Parathyroid adenoma (tissue), 2 donors: ENCODE measurements around the gene SAMD4A.
"Not testable (repeated sequence)": the region's sequence is repeated elsewhere in the genome, so short reads cannot be mapped to it uniquely, and the experiment has no call there.

Experiments used
- H2AFZ ChIP-seq: fragments of 300-600 bp; sonication (generic); one replicate; pipeline ENCODE4 v1.7.0; 2017; ENCODE audit warnings: antibody characterized with exemption, mild to moderate bottlenecking
- H3K27ac ChIP-seq: fragments of 300-600 bp; sonication (generic); one replicate; pipeline ENCODE4 v1.7.0; 2017
- H3K27me3 ChIP-seq: fragments of 300-600 bp; sonication (generic); one replicate; pipeline ENCODE4 v1.7.0; 2017; ENCODE audit warnings: low read length; ENCODE audit not compliant: control insufficient read depth, insufficient read depth
- H3K36me3 ChIP-seq: fragments of 300-600 bp; sonication (generic); one replicate; pipeline ENCODE4 v1.7.0; 2017; ENCODE audit warnings: low read length; ENCODE audit not compliant: control insufficient read depth, insufficient read depth
- H3K4me1 ChIP-seq: fragments of 300-600 bp; sonication (generic); one replicate; pipeline ENCODE4 v1.7.0; 2017; ENCODE audit warnings: control low read depth
- H3K4me2 ChIP-seq: fragments of 300-600 bp; sonication (generic); one replicate; pipeline ENCODE4 v1.7.0; 2017; ENCODE audit warnings: low read length
- H3K4me3 ChIP-seq: fragments of 300-600 bp; sonication (generic); one replicate; pipeline ENCODE4 v1.7.0; 2017; ENCODE audit warnings: low read depth, low read length
- H3K79me2 ChIP-seq: fragments of 300-600 bp; sonication (generic); one replicate; pipeline ENCODE4 v1.7.0; 2017; ENCODE audit warnings: control low read depth
- H3K9ac ChIP-seq: fragments of 300-600 bp; sonication (generic); one replicate; pipeline ENCODE4 v1.7.0; 2017; ENCODE audit warnings: mild to moderate bottlenecking
- H3K9me3 ChIP-seq: fragments of 300-600 bp; sonication (generic); one replicate; pipeline ENCODE4 v1.7.0; 2017; ENCODE audit warnings: low read length; ENCODE audit not compliant: control insufficient read depth
- TF ChIP-seq, protein P1 (sequence below): fragments of 300-600 bp; sonication (generic); IDR thresholded peaks from one replicate; pipeline ENCODE4 v1.7.0; 2017; ENCODE audit warnings: antibody characterized with exemption, mild to moderate bottlenecking
- donor health status: primary hyperparathyroidism.

SAMD4A gene

DNA sequence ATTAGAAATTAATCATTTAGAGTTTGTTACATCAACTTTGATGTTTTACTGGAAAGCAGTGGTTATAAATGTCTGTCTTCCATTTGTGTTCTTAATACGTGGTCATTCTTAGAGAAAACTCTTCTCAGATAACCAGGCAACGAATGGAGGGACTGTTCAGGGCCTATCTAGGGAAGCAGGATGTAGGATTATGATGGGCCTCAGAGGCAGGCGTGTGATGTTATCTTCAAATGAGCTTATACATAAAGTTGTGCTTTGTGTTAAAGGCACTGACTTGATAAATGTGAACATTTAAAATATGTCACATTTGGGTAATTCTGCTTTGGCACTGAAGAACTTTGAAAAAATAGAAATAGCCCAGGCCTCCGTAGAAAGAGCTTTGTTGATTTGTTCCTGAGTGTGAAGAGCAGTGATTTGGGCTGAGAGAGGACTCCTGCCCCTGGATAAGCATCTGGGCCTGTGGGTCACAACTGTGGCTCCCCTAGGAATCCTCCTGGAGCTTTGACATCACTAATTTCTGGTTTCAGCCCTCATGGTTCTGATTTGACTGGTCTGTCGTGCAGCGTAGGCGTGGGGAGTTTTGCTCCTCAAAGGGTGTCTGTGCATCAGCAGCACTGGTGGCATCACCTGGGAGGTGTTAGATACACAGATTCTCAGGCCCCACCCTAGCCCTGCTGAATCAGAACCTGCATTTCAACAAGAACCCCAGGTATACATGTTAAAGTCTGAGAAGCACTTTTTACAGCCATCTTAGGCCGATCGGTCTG lies 55.4 kb downstream of the SAMD4A start:
- Histone ChIP-seq H3K4me2 (no peak overlapping the region), H3K27ac (no peak overlapping the region), H3K9ac (no peak overlapping the region), H3K36me3 (no peaks in the 10 kb centered on the region), H3K4me3 (no peak overlapping the region), H3K9me3 (no peaks in the 10 kb centered on the region), H3K4me1 (no peaks in the 10 kb centered on the region), H3K27me3 (no peaks in the 10 kb centered on the region), H2AFZ (no peak overlapping the region), H3K79me2 (no peaks in the 10 kb centered on the region)
- TF ChIP-seq, protein P1, sequence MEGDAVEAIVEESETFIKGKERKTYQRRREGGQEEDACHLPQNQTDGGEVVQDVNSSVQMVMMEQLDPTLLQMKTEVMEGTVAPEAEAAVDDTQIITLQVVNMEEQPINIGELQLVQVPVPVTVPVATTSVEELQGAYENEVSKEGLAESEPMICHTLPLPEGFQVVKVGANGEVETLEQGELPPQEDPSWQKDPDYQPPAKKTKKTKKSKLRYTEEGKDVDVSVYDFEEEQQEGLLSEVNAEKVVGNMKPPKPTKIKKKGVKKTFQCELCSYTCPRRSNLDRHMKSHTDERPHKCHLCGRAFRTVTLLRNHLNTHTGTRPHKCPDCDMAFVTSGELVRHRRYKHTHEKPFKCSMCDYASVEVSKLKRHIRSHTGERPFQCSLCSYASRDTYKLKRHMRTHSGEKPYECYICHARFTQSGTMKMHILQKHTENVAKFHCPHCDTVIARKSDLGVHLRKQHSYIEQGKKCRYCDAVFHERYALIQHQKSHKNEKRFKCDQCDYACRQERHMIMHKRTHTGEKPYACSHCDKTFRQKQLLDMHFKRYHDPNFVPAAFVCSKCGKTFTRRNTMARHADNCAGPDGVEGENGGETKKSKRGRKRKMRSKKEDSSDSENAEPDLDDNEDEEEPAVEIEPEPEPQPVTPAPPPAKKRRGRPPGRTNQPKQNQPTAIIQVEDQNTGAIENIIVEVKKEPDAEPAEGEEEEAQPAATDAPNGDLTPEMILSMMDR: no peak

DNA sequence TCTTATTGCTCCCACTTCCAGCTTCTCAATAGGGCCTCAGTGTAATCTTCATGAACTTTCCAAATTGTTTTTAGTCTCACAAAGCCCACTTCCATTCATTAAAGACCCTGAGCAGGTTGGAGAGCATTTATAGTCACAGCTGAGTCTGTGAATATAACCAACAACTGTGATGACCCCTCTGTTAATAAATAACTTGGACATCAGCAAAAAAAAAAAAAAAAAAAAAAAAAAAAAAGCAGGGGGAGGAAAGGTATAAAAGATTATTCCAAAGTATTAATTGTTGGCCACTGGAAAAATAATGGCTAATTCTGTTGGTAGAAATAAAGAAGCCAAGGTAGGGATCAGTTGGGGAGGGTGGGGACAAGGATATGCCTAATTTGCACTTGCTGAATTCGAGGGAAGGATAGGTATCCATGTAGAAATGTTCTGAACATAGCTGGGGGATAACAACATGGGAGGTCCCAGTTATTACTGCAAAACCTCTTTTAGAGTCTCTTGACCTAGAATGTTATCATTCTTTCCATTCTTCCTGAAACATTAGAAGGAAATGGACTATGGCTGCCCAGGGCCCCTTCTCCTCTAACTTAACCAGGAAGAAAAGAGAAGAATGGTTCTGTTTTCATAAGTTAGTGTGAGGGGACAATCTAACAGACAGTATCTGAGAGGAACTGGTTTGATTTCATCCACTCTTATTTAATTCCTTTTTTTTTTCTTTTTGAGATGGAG lies 56.5 kb downstream of the SAMD4A start:
- TF ChIP-seq, protein P1: no peak
- Histone ChIP-seq H3K36me3 (no peaks in the 10 kb centered on the region), H3K27me3 (no peaks in the 10 kb centered on the region), H3K9ac (no peak overlapping the region), H3K4me2 (no peak overlapping the region), H3K9me3 (no peaks in the 10 kb centered on the region), H3K79me2 (peaks cover under 1% of the 10 kb centered on the region), H3K27ac (no peak overlapping the region), H3K4me1 (no peaks in the 10 kb centered on the region), H2AFZ (no peak overlapping the region), H3K4me3 (no peak overlapping the region)

DNA sequence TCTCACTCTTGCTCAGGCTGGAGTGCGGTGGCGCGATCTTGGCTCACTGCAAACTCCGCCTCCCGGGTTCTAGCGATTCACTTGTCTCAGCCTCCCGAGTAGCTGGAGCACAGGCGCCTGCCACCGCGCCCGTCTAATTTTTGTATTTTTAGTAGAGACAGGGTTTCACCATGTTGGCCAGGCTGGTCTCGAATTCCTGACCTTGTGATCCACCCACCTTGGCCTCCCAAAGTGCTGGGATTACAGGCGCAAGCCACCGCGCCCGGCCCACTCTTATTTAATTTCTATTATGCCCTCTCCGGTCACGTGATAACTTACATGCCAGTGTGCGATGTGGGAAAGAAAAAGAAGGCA lies 57.1 kb downstream of the SAMD4A start:
- not testable (repeated sequence) for H3K4me2 ChIP-seq, H3K27me3 ChIP-seq, H3K27ac ChIP-seq, H2AFZ ChIP-seq, H3K4me1 ChIP-seq, H3K9ac ChIP-seq, H3K36me3 ChIP-seq, H3K79me2 ChIP-seq, H3K9me3 ChIP-seq, H3K4me3 ChIP-seq

DNA sequence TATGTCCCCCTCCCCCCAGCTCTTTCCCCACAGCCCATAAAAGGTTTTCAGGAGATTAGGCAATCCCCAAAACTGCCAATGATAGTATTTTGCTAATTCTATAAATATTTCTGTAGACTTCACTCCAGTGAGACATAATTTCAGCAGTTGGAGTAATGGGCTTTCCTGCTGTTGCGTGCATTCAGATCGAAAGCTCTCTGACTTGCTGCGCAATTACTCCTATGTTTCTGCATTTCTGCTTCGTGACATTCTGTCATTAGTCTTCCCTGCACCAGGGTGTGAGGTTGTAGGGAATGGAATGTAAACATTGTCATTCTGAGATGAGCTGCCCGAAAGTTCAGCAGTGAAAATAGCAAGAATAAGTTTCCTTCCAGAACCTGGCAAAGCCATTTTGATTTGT lies 58.2 kb downstream of the SAMD4A start:
- no peak overlapping the region for H3K4me3 ChIP-seq
- no peaks in the 10 kb centered on the region for H3K27me3 ChIP-seq
- no peaks in the 10 kb centered on the region for H3K36me3 ChIP-seq
- TF ChIP-seq, protein P1: no peak
- no peaks in the 10 kb centered on the region for H3K9me3 ChIP-seq
- H3K4me2 ChIP-seq: peak overlapping the region; percentile 43
- peaks cover 3% of the 10 kb centered on the region for H3K79me2 ChIP-seq
- no peaks in the 10 kb centered on the region for H3K4me1 ChIP-seq
- H3K9ac ChIP-seq: no peak overlapping the region
- peak overlapping the region; percentile 38 for H2AFZ ChIP-seq
- H3K27ac ChIP-seq: no peak overlapping the region

DNA sequence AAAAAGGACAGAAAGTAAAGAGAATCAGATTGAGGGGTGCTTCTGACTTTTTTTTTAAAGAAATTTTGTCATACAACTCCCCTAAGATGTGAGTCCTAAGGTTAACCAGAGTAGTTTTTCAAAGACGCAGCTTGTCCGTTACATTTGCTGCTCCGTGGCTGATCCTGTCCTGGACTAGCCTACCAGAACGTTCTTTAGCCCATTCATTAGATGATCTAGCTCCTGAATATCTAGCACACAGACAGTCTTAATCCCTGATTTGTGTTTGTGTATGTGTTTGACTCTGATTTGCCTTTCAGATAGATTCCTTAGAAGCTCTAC lies 60.3 kb downstream of the SAMD4A start:
- H3K4me2 ChIP-seq: no peak overlapping the region
- no peaks in the 10 kb centered on the region for H3K27me3 ChIP-seq
- H3K4me1 ChIP-seq: no peaks in the 10 kb centered on the region
- no peak overlapping the region for H3K9ac ChIP-seq
- H3K27ac ChIP-seq: peak overlapping the region; percentile 72
- TF ChIP-seq, protein P1: no peak
- no peak overlapping the region for H2AFZ ChIP-seq
- H3K36me3 ChIP-seq: no peaks in the 10 kb centered on the region
- H3K4me3 ChIP-seq: no peak overlapping the region
- no peaks in the 10 kb centered on the region for H3K9me3 ChIP-seq
- H3K79me2 ChIP-seq: peaks cover 6% of the 10 kb centered on the region
